NCI-H446 treated with DMSO at 0.1 percent for 48 hours (cell line): Measurements from ENCODE around the gene VPS37D.
A peak's percentile ranks its signal among the peaks of the same experiment; 100 is the strongest.
"Not testable (repeated sequence)": the region's sequence is repeated elsewhere in the genome, so short reads cannot be mapped to it uniquely, and the experiment has no call there.

Experiments used
- DNase-seq: peaks from one replicate; lab custom pipeline; 2025; lab: John Stamatoyannopoulos, UW

VPS37D gene

DNA sequence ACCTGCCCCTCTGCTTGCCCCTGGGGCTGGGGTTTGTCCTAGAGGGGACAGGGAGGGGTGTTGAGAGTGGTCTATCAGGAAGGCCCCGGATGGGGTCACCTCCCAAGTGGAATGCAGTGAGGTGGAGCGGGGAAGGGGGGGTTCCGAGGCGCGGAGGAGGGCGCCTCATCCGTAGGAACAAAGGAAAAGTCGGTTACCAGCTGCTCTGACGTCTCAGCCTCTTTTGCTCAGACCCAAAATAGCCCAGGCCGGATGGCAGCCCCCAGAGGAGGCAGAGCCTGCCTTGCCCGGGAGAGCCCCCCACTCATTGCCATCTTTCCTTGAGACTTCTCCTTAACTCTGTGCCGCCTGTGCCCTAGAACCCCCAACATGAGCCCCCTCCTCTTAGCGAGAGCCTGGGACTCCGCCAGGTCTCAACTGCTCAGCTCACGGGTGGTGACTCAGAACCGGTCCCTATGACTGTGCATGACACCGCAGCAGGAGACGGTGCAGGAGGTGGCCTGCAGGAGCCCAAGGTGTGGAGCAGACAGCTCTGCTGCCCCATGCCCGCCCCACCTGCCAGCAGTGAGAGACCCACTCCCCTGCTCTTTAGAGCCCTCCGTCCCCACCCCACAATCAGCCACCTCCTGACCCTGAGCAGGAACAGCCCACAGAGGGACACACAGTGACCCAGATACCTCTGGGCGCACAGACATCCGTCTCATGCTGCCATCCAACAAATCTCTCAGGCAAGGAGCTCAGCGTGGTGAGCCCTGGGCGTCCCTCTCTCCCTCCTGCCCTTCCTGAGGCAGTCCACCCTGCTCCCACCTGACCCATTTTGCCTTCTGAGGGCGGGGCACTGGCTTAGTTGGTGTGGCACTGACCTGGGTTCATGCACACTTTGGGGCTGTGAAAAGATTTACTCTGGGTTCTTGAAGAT is 38.8 kb downstream of the VPS37D start:
- no peak for DNase-seq

DNA sequence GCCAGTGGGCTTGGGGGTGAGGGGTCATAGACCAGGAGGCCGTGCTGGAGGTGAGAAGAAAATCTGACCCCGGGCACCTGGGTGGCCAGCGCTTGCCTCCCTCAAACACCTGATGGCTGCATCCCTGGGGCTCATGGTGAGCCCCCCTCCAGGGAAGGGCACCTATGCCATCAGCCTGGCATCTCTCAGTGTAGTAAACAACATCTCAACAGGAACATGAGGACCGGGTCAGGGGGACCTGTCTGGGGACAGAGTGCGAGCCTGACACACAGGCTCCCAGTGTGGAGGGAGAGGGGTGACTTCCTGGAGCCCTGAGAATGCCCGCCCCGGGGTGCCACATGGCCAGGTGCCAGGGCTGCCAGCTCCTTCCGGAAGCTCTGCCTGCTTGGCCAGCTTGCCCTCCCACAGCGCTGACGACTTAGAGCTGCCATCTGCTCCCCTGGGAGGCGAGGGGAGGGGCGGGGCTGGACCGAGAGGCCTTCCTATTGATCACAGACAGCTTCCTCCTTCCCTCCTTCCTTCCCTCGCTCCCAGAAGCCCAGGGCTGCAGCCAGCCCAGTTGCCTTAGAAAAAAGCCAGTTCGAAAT is 39.5 kb downstream of the VPS37D start:
- peak; percentile 28 for DNase-seq

DNA sequence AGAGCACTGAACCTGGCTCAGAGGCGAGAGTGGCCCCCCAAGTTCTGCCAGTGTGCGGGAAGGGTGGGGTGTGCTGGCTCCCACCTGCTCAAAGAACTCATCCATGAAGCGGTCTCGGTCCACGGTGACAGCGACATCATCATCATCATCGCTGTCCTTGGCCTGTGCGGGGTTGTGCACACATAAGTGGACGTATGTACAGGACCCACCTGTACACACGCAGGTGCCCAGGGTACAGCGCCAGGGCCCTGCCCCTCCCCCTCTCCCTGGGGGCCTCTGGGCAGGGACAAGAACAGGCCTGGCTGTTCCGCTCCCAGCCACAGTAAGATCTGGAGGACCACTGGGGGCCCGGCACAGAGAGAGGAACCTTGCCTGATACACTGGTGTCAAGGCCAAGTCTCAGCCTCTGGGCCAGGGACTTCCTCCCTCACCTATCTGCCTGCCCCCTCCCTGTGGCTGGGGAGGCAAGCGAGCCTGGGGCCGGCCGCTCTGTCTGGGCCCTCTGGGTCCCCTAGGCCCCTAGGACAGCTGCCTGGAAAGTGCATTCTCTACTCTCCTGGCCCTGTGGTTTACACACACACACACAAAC is 41.4 kb downstream of the VPS37D start:
- DNase-seq = no peak

DNA sequence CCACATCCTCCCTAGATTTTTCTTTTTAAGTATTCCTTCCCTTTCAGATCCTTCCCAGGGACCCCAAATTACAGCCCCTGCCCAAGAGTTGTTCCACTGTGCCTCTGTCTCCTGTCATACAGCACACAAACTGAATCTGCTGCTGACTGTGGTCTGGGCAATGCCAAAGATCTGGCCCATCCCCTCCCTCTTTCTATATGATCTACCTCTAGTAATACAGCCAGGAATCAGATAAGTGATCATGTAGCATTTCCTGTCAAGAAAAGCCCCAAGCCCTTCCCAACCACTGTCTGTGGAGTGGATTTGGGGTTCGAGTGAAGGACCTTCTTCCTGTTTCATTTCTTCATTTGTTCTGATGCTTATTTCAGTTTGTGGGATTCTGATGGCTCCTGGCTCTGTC is 45.1 kb downstream of the VPS37D start:
- DNase-seq = no peak

DNA sequence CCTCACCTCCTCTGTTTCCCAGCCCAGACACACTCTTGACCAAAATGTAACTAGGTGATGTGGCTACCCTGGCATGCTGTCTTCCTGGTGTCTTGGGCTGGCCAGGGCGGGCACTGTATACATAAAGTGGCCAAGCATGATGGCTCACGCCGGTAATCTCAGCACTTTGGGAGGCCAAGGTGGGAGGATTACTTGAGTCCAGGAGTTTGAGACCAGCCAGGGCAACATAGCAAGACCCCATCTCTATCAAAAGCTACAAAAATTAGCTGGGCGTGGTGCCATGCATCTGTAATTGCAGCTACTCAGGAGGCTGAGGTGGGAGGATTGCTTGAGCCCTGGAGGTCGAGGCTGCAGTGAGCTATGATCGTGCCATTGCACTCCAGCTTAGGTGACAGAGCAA is 45.7 kb downstream of the VPS37D start:
- not testable (repeated sequence) for DNase-seq

DNA sequence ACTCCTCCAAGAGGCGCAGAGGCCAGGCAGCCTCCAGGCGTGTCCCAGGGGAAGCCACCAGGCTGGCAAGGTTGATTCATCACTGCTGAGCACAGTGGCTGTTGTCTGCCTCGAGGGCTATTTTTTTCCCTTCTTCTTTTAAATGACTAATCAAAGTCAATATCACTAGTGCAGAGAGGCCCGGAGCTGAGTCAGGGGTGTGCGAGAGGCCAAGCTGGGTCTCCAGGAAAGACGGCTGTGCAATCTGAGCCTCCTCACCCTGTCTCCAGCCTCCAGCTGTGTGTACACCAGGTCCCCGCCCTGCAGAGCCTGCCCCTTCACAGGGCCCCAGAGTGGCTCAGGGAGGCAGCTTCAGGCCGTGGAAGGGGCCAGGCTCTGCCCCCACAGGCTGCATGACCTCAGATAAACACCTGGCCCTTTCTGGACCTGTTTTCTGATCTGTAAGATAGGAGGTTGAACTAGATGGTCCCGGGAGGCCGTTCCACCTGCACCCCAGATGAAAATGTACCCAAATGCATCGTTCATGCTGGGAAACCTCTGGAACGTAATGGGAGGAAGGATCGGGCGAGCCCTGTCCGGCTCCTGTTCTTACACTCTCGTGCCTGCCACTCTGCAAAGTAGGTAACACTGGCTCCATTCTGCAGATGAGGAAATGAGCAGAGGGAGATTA is 48.2 kb downstream of the VPS37D start:
- DNase-seq = peak; percentile 26

DNA sequence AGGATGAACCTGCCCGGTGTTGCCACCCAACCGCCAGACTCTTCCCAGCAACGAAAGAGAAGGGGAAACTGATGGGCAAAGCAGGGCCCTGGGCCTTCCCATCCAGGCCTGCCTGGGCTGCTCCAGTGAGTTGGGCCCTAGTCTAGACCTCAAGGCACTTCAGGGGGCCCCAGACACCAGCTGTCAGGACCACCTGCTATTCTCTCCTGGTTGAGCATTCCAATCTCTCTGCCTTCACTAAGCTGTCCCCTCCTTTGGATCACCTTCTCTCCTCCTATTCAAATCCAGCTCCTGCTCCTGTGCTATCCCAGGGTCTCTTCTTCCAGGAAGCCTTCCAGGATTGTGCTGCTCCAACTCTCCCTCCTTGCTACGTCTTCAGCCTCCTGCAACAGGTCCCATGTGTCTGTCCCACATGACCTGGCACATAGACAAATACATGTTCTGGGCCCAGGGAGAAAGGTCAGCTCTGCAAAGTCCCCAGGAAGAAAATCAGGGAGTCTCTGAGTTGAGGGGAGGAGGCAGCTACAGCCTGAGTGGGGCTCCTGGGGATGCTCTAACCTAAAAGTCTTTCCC is 48.8 kb downstream of the VPS37D start:
- no peak for DNase-seq

DNA sequence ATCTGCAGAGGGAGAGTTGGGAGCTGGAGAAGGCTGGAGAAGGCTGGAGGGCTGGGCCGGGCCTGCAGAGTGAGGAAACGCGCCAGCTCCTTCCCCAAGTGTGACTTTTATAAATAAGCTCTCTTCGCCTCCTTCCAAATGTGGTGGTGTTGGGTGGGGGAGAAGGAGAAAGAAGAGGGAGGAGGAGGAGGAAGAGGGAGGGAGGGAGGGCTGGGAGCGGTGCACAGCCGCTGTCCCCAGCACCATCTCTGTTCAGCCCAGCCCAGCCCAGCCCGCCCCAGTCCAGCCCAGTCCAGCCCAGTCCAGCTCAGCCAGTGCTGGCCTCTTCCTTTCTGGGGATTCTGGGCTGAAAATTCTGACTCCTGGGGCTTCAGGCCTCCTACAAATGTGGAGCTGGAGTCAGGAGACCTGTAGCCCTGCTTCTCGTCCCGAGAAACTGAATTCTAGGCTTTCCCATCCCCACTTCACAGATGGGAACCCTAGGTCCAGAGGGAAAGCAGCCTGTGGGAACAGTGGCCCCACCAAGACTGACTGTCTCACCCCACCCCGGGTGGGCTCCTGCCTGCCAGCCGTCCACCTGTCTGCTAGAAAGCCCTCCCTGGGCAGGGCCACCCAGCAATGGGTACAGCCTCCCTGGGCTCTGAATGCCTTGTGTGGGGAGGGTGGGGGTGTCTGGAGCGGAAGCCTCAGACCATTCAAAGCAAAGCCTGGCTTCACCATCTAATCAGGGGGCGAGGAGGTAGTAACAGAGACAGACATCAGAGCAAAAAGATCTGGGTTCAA is 49.6 kb downstream of the VPS37D start:
- DNase-seq = no peak

DNA sequence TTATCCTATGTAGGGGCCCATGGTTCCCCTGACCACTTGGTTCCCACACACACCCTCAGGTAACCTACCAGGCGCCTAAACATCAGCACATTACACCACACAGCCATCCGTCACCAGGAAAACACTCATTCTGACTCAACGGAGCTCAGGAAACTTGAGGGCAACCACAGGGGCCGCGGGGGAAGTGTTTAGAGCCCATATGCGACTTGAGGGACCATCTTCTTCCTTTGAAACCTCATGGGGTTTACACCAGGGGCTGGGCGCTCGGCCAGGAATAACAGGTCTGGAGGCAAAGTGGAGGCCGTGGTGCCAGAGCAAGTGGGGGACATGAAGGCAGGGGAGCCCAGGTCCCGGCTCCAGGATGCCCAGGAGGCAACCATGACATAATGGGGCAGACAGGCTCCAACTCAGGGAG is 50.4 kb downstream of the VPS37D start:
- DNase-seq = no peak

DNA sequence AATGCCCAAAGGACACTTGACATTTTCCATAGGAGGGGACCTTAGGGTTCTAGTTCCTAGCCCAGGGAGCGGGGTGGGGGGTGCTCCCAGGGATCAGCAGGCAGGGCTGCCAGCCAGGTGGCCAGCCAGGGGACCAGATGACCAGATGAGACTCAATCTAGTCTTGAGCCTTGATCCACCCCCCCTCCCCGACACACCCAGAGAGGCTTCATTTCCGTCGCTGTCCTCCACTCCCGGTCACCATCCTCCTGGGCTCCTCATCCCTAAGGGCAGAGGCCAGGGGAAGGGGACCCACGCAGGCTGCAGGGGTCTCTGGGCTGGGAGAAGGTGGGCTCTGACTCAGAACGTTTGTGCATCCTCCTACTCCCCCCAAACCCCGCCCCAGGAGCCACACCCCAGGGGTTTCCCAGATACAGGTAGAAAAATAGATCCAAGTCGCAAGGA is 50.8 kb downstream of the VPS37D start:
- DNase-seq = no peak

DNA sequence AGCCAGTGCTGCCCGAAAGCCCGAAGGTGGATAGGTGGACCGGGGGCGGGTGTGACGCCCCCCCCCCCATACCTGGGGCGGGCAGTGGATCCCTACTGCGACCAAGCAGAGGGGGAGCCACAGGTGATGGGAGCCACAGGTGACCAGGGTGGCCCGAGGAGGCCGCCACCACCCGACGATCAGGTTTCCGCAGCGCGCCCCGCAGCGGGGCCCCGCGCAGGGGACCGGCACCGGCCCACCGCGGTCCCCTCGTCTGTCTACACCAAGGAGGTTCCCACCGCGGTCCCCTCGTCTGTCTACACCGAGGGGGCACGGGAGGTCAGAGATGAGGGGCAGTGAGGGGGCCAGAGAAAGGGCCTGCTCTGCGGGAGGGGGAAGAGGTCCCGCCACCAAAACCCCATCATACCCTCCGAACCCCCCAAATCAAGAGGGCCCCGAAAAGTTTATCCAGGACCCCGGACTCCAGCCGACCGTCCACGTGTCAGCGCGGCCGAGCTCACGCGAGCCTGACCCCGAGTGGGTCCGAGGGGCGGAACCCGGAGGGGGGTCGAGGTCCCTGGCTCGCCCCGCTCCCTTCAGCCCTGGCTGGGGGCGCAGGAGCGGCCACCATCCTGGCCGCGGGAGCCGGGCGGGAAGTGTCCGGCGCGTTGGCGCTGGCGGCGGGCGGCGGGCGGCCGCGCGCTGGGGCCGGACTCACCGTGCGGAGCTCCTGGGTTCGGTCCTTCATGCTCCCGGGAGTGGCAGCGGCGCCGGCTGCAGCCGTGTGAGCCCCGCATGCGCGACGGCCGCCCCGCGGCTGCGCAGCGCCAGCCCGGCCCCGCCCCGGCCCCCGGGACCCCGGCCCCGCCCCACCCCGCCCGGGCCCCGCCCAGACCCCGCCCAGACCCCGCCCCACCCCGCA is 51.5 kb downstream of the VPS37D start, which contains the start of gene STX1A:
STX1A (minus strand) TSS at position 765 of the 901 bp plus-strand sequence; CDS start at position 727, 38 bp downstream.
- no peak for DNase-seq

DNA sequence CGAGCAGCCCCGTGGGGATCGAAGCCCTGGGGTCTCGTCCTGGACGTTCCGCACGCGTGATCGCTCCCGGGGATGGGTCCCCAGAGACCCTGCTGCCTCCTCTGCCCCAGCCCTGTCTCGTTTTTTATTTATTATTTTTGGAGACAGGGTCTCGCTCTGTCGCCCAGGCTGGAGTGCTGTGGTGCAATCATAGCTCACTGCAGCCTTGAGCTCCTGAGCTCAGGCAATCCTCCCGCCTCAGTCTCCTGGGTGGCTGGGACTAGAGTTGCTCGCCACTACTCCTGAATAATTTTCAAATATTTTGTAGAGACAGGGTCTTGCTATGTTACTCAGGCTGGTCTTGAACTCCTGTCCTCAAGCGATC is 52.2 kb downstream of the VPS37D start:
- no peak for DNase-seq

DNA sequence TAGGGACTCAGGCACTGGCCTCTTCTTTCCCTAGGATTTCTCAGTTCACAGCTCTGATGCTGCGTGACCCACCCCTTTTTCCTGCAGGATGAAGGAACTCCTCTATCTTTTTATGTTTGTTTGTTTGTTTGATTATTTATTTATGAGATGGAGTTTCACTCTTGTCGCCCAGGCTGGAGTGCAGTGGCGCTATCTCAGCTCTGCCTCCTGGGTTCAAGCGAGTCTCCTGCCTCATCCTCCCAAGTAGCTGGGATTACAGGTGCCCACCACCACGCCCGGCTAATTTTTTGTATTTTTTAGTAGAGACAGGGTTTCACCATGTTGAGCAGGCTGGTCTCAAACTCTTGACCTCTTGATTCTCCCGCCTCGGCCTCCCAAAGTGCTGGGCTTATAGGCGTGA is 52.8 kb downstream of the VPS37D start:
- DNase-seq = not testable (repeated sequence)

DNA sequence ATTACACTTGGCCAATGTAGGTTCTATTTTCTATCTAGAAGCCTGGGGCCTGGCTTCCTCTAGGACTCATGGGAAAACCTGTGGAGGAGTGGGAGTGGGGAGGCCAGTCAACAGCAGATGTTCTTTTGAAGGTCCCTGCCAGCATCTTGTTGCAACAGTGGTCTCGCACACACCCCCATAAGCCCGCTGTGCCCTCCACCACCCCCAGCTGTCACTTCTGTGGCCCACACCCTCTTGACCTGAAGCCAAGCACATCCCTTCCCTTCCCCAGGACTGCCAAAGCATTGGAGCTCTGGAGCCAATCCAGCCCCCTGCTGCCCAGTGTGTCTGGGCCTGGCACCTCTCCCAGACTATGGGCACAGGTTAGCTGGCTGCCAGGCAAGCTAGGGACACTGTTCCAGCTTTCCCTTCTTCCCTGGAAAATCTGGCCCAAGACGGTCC is 53.8 kb downstream of the VPS37D start:
- peak; percentile 97 for DNase-seq
